GM13976 (cell line): ENCODE measurements around the gene MTNR1B.

ENCODE experiments used
- DNase-seq: peaks from one replicate; pipeline ENCODE4 v3.0.0; 2012; ENCODE audit warnings: low spot score
- CTCF ChIP-seq: IDR thresholded peaks from 2 replicates; pipeline ENCODE4 v1.5.1; 2012; ENCODE audit warnings: borderline replicate concordance, mild to moderate bottlenecking; ENCODE audit not compliant: insufficient read depth; ENCODE audit errors: extremely low read depth, missing control alignments, control extremely low read depth
- in situ Hi-C: fragments of 300-500 bp; cut with MboI; formaldehyde crosslinking; loops from one replicate; pipeline ENCODE4 v1.12.0; 2022; ENCODE audit warnings: low sequenced_read_pairs, mixed read lengths, inconsistent platforms; ENCODE audit not compliant: unreplicated experiment

The MTNR1B gene

GRCh38 chr11:92975285-92975684 is 5.8 kb downstream of the MTNR1B start:
- no peak for TF ChIP-seq CTCF
- no peak for DNase-seq
- in situ Hi-C loops = no loop called here

- DNase-seq = no peak
- in situ Hi-C loops = no loop called here
- TF ChIP-seq CTCF = no peak
These were observed 7.2 kb downstream of the MTNR1B start for GRCh38 chr11:92976681-92977080.

- no peak for TF ChIP-seq CTCF
- no peak for DNase-seq
- in situ Hi-C loops = no loop called here
These were observed 8.0 kb downstream of the MTNR1B start for GRCh38 chr11:92977401-92977800.

- TF ChIP-seq CTCF = no peak
- DNase-seq = no peak
- in situ Hi-C loops = no loop called here
These were observed 9.0 kb downstream of the MTNR1B start for GRCh38 chr11:92978271-92979111.

- in situ Hi-C loops = no loop called here
These were observed 9.7 kb downstream of the MTNR1B start for GRCh38 chr11:92979176-92979575.

GRCh38 chr11:92980312-92980711 is 10.9 kb downstream of the MTNR1B start:
- no peak for TF ChIP-seq CTCF
- in situ Hi-C loops = no loop called here
- no peak for DNase-seq

More at GRCh38 chr11:92979176-92979575, 9.7 kb downstream of the MTNR1B start:
- no peak for TF ChIP-seq CTCF
- DNase-seq = no peak
